ENCODE measurements around the gene HOXA3.

- TF ChIP-seq POLR2AphosphoS5 (IDR thresholded peaks at IDR 0.05; ENCODE audit: low read depth) (no peak), GABPA (IDR thresholded peaks at IDR 0.05; ENCODE audit: low read depth) (no peak)
- TF ChIP-seq, protein P1, sequence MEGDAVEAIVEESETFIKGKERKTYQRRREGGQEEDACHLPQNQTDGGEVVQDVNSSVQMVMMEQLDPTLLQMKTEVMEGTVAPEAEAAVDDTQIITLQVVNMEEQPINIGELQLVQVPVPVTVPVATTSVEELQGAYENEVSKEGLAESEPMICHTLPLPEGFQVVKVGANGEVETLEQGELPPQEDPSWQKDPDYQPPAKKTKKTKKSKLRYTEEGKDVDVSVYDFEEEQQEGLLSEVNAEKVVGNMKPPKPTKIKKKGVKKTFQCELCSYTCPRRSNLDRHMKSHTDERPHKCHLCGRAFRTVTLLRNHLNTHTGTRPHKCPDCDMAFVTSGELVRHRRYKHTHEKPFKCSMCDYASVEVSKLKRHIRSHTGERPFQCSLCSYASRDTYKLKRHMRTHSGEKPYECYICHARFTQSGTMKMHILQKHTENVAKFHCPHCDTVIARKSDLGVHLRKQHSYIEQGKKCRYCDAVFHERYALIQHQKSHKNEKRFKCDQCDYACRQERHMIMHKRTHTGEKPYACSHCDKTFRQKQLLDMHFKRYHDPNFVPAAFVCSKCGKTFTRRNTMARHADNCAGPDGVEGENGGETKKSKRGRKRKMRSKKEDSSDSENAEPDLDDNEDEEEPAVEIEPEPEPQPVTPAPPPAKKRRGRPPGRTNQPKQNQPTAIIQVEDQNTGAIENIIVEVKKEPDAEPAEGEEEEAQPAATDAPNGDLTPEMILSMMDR (IDR thresholded peaks at IDR 0.05; ENCODE audit: insufficient read depth, low read length): no peak
- TF ChIP-seq, protein P2, sequence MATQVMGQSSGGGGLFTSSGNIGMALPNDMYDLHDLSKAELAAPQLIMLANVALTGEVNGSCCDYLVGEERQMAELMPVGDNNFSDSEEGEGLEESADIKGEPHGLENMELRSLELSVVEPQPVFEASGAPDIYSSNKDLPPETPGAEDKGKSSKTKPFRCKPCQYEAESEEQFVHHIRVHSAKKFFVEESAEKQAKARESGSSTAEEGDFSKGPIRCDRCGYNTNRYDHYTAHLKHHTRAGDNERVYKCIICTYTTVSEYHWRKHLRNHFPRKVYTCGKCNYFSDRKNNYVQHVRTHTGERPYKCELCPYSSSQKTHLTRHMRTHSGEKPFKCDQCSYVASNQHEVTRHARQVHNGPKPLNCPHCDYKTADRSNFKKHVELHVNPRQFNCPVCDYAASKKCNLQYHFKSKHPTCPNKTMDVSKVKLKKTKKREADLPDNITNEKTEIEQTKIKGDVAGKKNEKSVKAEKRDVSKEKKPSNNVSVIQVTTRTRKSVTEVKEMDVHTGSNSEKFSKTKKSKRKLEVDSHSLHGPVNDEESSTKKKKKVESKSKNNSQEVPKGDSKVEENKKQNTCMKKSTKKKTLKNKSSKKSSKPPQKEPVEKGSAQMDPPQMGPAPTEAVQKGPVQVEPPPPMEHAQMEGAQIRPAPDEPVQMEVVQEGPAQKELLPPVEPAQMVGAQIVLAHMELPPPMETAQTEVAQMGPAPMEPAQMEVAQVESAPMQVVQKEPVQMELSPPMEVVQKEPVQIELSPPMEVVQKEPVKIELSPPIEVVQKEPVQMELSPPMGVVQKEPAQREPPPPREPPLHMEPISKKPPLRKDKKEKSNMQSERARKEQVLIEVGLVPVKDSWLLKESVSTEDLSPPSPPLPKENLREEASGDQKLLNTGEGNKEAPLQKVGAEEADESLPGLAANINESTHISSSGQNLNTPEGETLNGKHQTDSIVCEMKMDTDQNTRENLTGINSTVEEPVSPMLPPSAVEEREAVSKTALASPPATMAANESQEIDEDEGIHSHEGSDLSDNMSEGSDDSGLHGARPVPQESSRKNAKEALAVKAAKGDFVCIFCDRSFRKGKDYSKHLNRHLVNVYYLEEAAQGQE (IDR thresholded peaks at IDR 0.05; ENCODE audit: insufficient replicate concordance, low read depth): no peak
Observed at GRCh38 chr7:27091941-27092818, 60.2 kb downstream of the HOXA3 start.

All from HL-60 (cell line).